Measurements from ENCODE around the gene SPC25. TPM values are rescaled to one million over a fixed set of nuclear protein-coding genes. Genes with fewer than 3 reads are reported as not detected.

The SPC25 gene
- total RNA-seq, 1 experiment from 2014 or later = 64.3 TPM

DNA sequence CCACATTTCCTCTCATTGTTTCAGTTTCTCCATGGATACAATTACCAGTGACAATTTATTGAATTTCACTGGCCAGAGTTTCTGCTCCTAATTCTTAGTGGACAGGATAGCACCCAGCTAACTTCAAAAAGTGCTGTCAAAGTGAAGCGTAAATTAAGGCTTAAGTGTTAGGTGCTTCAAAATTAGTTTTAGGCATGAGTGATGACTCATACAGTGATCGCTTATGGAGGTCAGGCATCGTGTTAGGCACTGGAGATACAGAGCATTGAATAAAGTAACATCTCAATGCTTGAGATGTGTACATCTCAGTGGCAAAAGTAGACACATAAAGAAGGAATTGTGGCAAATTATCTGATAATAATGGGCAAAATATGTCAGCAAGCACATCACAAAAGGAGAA lies 47.0 kb downstream of the SPC25 start:
- H3K4me3 ChIP-seq (ENCODE audit: low read depth, low read length, poor library complexity, severe bottlenecking) = no peak overlapping the region
- TF ChIP-seq EZH2 (IDR thresholded peaks at IDR 0.05; ENCODE audit: borderline replicate concordance, low read depth, low read length, poor library complexity, severe bottlenecking) (no peak), CTCF (conservative IDR thresholded peaks at IDR 0.05; ENCODE audit: low read depth, low read length) (no peak)
- no peaks in the 10 kb centered on the region for H3K9me3 ChIP-seq (ENCODE audit: low read depth, low read length, poor library complexity, severe bottlenecking)
- POLR2A ChIA-PET (ENCODE audit: low non-redundant PET) = no interaction called here
- H3K36me3 ChIP-seq (ENCODE audit: insufficient read depth, low read length, poor library complexity, severe bottlenecking) = no peaks in the 10 kb centered on the region
- no TSS peak for BruUV-seq (replicated peaks)
- H3K4me1 ChIP-seq (ENCODE audit: insufficient read depth, low read length, poor library complexity, severe bottlenecking) = no peaks in the 10 kb centered on the region
- no peak overlapping the region for H3K27ac ChIP-seq (ENCODE audit: low read depth, low read length, poor library complexity, severe bottlenecking)
- CTCF ChIA-PET = no interaction called here
- no peak for DNase-seq (ENCODE audit: low spot score)
- H3K27me3 ChIP-seq (replicated peaks; ENCODE audit: insufficient read depth, low read depth, low read length, poor library complexity) = no peaks in the 10 kb centered on the region
- intact Hi-C loops (cut with micrococcal nuclease; ENCODE audit: unreplicated experiment) = no loop called here

DNA sequence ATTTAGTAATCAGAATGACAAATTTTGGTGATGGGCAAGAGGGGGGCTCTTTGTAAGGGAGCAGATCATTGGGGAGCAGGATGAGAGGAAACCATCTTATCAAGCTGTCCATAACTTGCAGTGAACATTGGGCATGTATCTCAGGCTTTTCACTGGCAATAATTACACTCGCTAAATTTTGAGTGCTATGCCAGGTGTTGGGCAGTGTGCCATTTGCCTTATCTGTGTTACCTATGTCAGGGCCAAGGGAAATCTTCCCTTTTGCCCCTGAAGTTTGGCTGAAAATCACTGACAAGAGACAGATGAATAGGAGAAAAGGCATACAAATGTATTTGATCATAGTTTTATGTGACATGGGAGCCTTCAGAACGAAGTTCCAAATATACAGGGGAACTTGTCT lies 48.8 kb downstream of the SPC25 start:
- CTCF ChIA-PET = no interaction called here
- intact Hi-C loops (cut with micrococcal nuclease; ENCODE audit: unreplicated experiment) = no loop called here
- Histone ChIP-seq H3K9me3 (ENCODE audit: low read depth, low read length, poor library complexity, severe bottlenecking) (no peaks in the 10 kb centered on the region), H3K4me3 (ENCODE audit: low read depth, low read length, poor library complexity, severe bottlenecking) (no peak overlapping the region), H3K27me3 (replicated peaks; ENCODE audit: insufficient read depth, low read depth, low read length, poor library complexity) (no peaks in the 10 kb centered on the region), H3K27ac (ENCODE audit: low read depth, low read length, poor library complexity, severe bottlenecking) (no peak overlapping the region), H3K4me1 (ENCODE audit: insufficient read depth, low read length, poor library complexity, severe bottlenecking) (no peaks in the 10 kb centered on the region), H3K36me3 (ENCODE audit: insufficient read depth, low read length, poor library complexity, severe bottlenecking) (no peaks in the 10 kb centered on the region)
- BruUV-seq (replicated peaks) = no TSS peak
- POLR2A ChIA-PET (ENCODE audit: low non-redundant PET) = no interaction called here
- no peak for DNase-seq (ENCODE audit: low spot score)
- TF ChIP-seq EZH2 (IDR thresholded peaks at IDR 0.05; ENCODE audit: borderline replicate concordance, low read depth, low read length, poor library complexity, severe bottlenecking) (no peak), CTCF (conservative IDR thresholded peaks at IDR 0.05; ENCODE audit: low read depth, low read length) (no peak)

GRCh38 chr2:168835969-168836368 lies 54.3 kb downstream of the SPC25 start:
- no peaks in the 10 kb centered on the region for H3K9me3 ChIP-seq (ENCODE audit: low read depth, low read length, poor library complexity, severe bottlenecking)
- DNase-seq (ENCODE audit: low spot score) = peak; percentile 57
- no peak overlapping the region for H3K27ac ChIP-seq (ENCODE audit: low read depth, low read length, poor library complexity, severe bottlenecking)
- ChIA-PET CTCF (interaction anchor here (0.6 kb wide), 1 partner anchor 63 kb away, joined by 3 read pairs; no protein-coding TSS in a partner anchor), POLR2A (ENCODE audit: low non-redundant PET) (no interaction called here)
- H3K4me1 ChIP-seq (ENCODE audit: insufficient read depth, low read length, poor library complexity, severe bottlenecking) = no peaks in the 10 kb centered on the region
- no TSS peak for BruUV-seq (replicated peaks)
- H3K4me3 ChIP-seq (ENCODE audit: low read depth, low read length, poor library complexity, severe bottlenecking) = no peak overlapping the region
- H3K27me3 ChIP-seq (replicated peaks; ENCODE audit: insufficient read depth, low read depth, low read length, poor library complexity) = no peaks in the 10 kb centered on the region
- TF ChIP-seq EZH2 (IDR thresholded peaks at IDR 0.05; ENCODE audit: borderline replicate concordance, low read depth, low read length, poor library complexity, severe bottlenecking) = no peak
- no peak for TF ChIP-seq CTCF (conservative IDR thresholded peaks at IDR 0.05; ENCODE audit: low read depth, low read length)
- intact Hi-C loops (cut with micrococcal nuclease; ENCODE audit: unreplicated experiment) = no loop called here
- H3K36me3 ChIP-seq (ENCODE audit: insufficient read depth, low read length, poor library complexity, severe bottlenecking) = no peaks in the 10 kb centered on the region

Data from A673 (cell line).